GM23248 (cell line): ENCODE results near the gene VPS8. TPM values are rescaled to one million over a fixed set of nuclear protein-coding genes. Genes with fewer than 3 reads are reported as not detected.

ENCODE experiments used
- DNase-seq: peaks from one replicate; pipeline ENCODE4 v3.0.0-alpha.2; 2015
- H2AFZ ChIP-seq: fragments of 200-600 bp; sonication (generic); 2 replicates; pipeline ENCODE4 v1.6.1; 2016; ENCODE audit warnings: antibody characterized with exemption
- H3F3A ChIP-seq: fragments of 200-600 bp; sonication (generic); 2 replicates; pipeline ENCODE4 v1.6.1; 2016; ENCODE audit warnings: mild to moderate bottlenecking, antibody characterized with exemption, mixed run types; ENCODE audit not compliant: insufficient read depth
- H3K27ac ChIP-seq: fragments of 200-600 bp; sonication (generic); 2 replicates; pipeline ENCODE4 v1.5.1; 2016; ENCODE audit warnings: mild to moderate bottlenecking
- H3K27me3 ChIP-seq: fragments of 200-600 bp; sonication (generic); replicated peaks from 2 replicates; pipeline ENCODE4 v1.6.1; 2016; ENCODE audit warnings: mild to moderate bottlenecking; ENCODE audit not compliant: insufficient read depth
- H3K36me3 ChIP-seq: fragments of 200-600 bp; sonication (generic); 2 replicates; pipeline ENCODE4 v1.6.1; 2016; ENCODE audit warnings: low read depth, mild to moderate bottlenecking
- H3K4me1 ChIP-seq: fragments of 200-600 bp; sonication (generic); 2 replicates; pipeline ENCODE4 v1.6.1; 2016; ENCODE audit warnings: mild to moderate bottlenecking; ENCODE audit not compliant: insufficient read depth
- H3K4me2 ChIP-seq: fragments of 200-600 bp; sonication (generic); one replicate; pipeline ENCODE4 v1.6.1; 2016; ENCODE audit warnings: mild to moderate bottlenecking; ENCODE audit not compliant: unreplicated experiment
- H3K4me3 ChIP-seq: fragments of 200-600 bp; sonication (generic); 2 replicates; pipeline ENCODE4 v1.5.1; 2016; ENCODE audit warnings: mild to moderate bottlenecking
- H3K79me2 ChIP-seq: fragments of 200-600 bp; sonication (generic); 2 replicates; pipeline ENCODE4 v1.6.1; 2016; ENCODE audit warnings: mild to moderate bottlenecking; ENCODE audit not compliant: insufficient read depth
- H3K9ac ChIP-seq: fragments of 200-600 bp; sonication (generic); 2 replicates; pipeline ENCODE4 v1.6.1; 2016; ENCODE audit warnings: mild to moderate bottlenecking
- H3K9me2 ChIP-seq: fragments of 200-600 bp; sonication (generic); 2 replicates; pipeline ENCODE4 v1.6.1; 2016; ENCODE audit warnings: mixed run types, mild to moderate bottlenecking, moderate library complexity; ENCODE audit not compliant: insufficient read depth
- H3K9me3 ChIP-seq: fragments of 200-600 bp; sonication (generic); one replicate; pipeline ENCODE4 v1.6.1; 2017; ENCODE audit warnings: low read depth
- H4K20me1 ChIP-seq: fragments of 200-600 bp; sonication (generic); 2 replicates; pipeline ENCODE4 v1.6.0; 2016; ENCODE audit not compliant: insufficient read depth
- EZH2 ChIP-seq: fragments of 200-600 bp; sonication (generic); IDR thresholded peaks from 2 replicates; pipeline ENCODE4 v1.6.1; 2018; ENCODE audit warnings: antibody characterized with exemption, mild to moderate bottlenecking; ENCODE audit not compliant: insufficient read depth, poor library complexity, severe bottlenecking
- EZH2phosphoT487 ChIP-seq: fragments of 200-600 bp; sonication (generic); IDR thresholded peaks from 2 replicates; pipeline ENCODE4 v1.6.1; 2018; ENCODE audit warnings: antibody characterized with exemption, moderate library complexity, mild to moderate bottlenecking, low read depth; ENCODE audit not compliant: insufficient read depth
- WGBS, 2 experiments: methylation state at CpG; one replicate each; pipeline ENCODE4 v1.1.6; 2015 to 2017; ENCODE audit warnings: low lambda C conversion rate in 2 of 2, low coverage in 1 of 2; ENCODE audit errors: missing lambda C conversion rate in 2 of 2; 5-methylcytosine and 5-hydroxymethylcytosine counted together
- in situ Hi-C: fragments of 300-500 bp; cut with MboI; formaldehyde crosslinking; loops from 2 replicates; pipeline ENCODE4 v1.15.0; 2020
- polyA plus RNA-seq: library from polyadenylated mRNA; unstranded; fragments of >200 nt; fragmentation: Nextera tagmentation; extraction: Ambion mirVana; gene quantifications from 2 replicates; pipeline ENCODE4 v1.2.1, GENCODE V29; 2016
- total RNA-seq: library from RNA; depleted of rRNA; stranded (reverse); fragments of >200 nt; shearing (Covaris generic); gene quantifications from 2 replicates; pipeline ENCODE4 v1.2.3, GENCODE V29; 2014

VPS8 gene
- total and polyA plus RNA-seq, 2 experiments from 2014 or later, result 17.8 to 45.5 TPM

DNA sequence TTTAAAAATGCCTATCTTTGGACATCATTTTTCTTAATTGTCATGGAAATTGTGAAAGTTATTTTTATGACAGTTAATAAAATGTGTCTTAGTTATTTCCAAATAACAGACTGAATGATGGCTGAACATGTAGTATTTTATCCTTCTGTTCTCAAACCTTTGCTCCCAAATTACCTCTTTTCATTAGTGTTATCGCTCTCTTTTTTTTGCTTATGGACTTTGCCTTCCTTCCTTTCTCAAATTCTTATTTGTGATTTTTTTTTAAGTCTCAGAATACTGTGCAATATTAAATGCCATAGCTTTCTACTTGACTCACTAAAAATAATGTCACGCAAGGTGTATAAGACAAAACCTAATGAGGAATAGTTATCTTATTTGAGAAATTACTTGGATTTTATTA is 107.7 kb downstream of the VPS8 start:
- Histone ChIP-seq H3K4me1 (no peaks in the 10 kb centered on the region), H3K79me2 (no peaks in the 10 kb centered on the region), H3K9me2 (no peaks in the 10 kb centered on the region), H3K9ac (no peak overlapping the region), H3K9me3 (no peaks in the 10 kb centered on the region), H3K4me2 (no peak overlapping the region), H3F3A (no peaks in the 10 kb centered on the region), H3K4me3 (no peak overlapping the region), H2AFZ (no peak overlapping the region), H4K20me1 (no peaks in the 10 kb centered on the region), H3K27ac (no peak overlapping the region), H3K27me3 (no peaks in the 10 kb centered on the region), H3K36me3 (no peaks in the 10 kb centered on the region; the same call in none of the 2 replicates)
- in situ Hi-C loops, result no loop called here
- 99 to 100% methylated on average over 2 of the region's 2 CpGs for WGBS, 2 experiments
- no peak for DNase-seq
- TF ChIP-seq EZH2phosphoT487 (no peak), EZH2 (no peak)

DNA sequence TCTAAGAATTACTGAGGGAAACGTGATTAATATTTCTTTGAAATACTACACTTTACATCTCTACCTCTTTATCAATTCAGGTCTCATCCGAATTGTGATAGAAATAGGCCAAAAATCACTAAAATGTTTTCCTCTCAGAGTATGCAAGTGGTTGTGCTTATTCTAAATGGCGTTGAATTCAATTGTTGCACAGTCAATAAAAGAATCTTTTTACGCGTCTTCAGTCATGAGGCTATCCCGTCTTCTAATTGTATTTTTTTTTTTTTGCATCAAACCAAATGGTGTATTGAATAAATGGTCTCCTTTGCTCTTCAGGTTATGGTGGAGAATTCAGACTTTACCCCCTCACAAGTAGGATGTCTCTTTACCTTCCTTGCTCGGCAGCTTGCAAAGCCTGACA is 112.6 kb downstream of the VPS8 start:
- no peak for DNase-seq

DNA sequence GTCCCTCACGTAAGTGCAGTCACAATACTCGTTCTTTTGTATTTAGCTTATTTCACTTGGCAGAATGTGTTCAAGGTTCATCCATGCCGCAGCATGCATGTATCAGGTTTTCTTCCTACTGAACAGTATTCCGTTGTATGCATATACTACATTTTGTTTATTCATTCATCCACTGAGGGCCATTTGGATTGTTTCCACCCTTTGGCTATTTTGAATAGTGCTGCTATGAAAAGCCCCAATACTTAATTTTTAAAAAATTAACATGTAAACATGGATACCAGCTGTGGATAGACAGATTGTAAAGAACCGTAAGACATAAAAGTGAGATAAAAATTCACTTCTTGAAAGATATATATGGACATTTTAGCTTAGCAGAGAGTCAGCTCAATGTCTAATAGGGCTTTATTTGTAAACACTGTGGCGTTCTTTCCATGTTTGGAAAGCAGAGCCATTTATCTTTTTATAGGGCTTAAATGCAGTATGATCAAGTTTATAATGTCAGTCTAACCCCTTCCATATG is 115.9 kb downstream of the VPS8 start:
- DNase-seq, result no peak
- no peaks in the 10 kb centered on the region for H4K20me1 ChIP-seq
- in situ Hi-C loops, result no loop called here
- no peaks in the 10 kb centered on the region for H3K9me2 ChIP-seq
- TF ChIP-seq EZH2 (no peak), EZH2phosphoT487 (no peak)
- no peaks in the 10 kb centered on the region for H3F3A ChIP-seq
- peaks cover 21% of the 10 kb centered on the region for H3K36me3 ChIP-seq
- no peaks in the 10 kb centered on the region for H3K4me1 ChIP-seq
- H3K27me3 ChIP-seq, result no peaks in the 10 kb centered on the region
- H3K9ac ChIP-seq, result no peak overlapping the region
- no peak overlapping the region for H3K4me2 ChIP-seq
- no peak overlapping the region for H3K4me3 ChIP-seq
- no peaks in the 10 kb centered on the region for H3K79me2 ChIP-seq
- H3K9me3 ChIP-seq, result no peaks in the 10 kb centered on the region
- no peak overlapping the region for H3K27ac ChIP-seq
- no peak overlapping the region for H2AFZ ChIP-seq
- 89% methylated on average over 6 of the region's 6 CpGs for WGBS, 2 experiments

More for the DNA sequence above, 112.6 kb downstream of the VPS8 start:
- no peaks in the 10 kb centered on the region for H4K20me1 ChIP-seq
- H3K79me2 ChIP-seq, result no peaks in the 10 kb centered on the region
- TF ChIP-seq EZH2, result no peak
- no peak for TF ChIP-seq EZH2phosphoT487
- H3K4me3 ChIP-seq, result no peak overlapping the region
- no peak overlapping the region for H2AFZ ChIP-seq
- peaks cover 6% of the 10 kb centered on the region for H3K36me3 ChIP-seq
- H3K4me2 ChIP-seq, result no peak overlapping the region
- WGBS, 2 experiments, result 96 to 99% methylated on average over 7 of the region's 7 CpGs
- no peaks in the 10 kb centered on the region for H3K27me3 ChIP-seq
- no peaks in the 10 kb centered on the region for H3K4me1 ChIP-seq
- in situ Hi-C loops, result no loop called here
- H3K9ac ChIP-seq, result no peak overlapping the region
- H3K9me2 ChIP-seq, result no peaks in the 10 kb centered on the region
- H3F3A ChIP-seq, result no peaks in the 10 kb centered on the region
- H3K9me3 ChIP-seq, result no peaks in the 10 kb centered on the region
- no peak overlapping the region for H3K27ac ChIP-seq

DNA sequence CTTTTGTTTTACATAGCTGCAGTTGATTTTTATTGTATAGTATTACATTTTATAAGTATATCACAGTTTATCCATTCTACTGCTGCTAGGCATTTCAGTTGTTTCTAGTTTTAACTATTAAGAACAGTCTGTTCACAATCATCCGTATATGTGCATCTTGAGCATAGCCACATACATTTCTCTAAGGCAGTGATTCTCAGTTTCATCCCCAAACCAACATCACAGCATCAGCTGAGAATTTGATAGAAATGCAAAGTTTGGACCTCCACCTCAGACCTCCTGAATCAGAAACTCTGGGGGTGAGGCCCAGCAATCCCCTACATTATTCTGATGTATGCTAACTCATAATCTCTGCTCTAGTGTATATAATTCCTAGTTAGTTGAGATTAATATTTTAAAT is 120.8 kb downstream of the VPS8 start:
- H3K9ac ChIP-seq, result no peak overlapping the region
- 98 to 100% methylated on average over 1 of the region's 1 CpG for WGBS, 2 experiments

DNA sequence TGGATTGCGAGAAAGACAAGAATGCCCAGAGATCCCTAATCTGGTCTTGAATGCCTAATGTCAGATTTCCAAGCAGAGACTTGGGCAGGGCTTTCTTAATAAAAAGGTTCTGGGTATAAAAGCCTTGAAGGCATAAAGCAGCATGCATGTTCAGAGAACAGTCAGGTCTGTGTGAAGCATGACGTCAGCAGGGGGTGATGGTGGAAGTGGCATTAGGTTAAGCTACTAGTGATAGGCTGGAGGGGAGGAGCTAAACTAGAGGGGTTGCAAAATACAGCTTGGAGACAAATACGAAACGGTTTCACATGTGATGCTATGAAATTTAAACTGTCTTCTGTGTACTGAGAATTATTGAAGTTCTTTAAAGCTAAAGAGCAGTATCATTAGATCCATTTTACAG is 125.6 kb downstream of the VPS8 start:
- 78 to 92% methylated on average over 4 of the region's 4 CpGs for WGBS, 2 experiments
- no peak for TF ChIP-seq EZH2phosphoT487
- TF ChIP-seq EZH2, result no peak
- Histone ChIP-seq H2AFZ (no peak overlapping the region), H3K27ac (no peak overlapping the region), H3K4me2 (no peak overlapping the region), H3K9ac (no peak overlapping the region), H3K9me2 (no peaks in the 10 kb centered on the region), H3K4me3 (no peak overlapping the region), H3K9me3 (no peaks in the 10 kb centered on the region), H4K20me1 (no peaks in the 10 kb centered on the region), H3K36me3 (no peaks in the 10 kb centered on the region), H3K27me3 (no peaks in the 10 kb centered on the region), H3K4me1 (no peaks in the 10 kb centered on the region), H3K79me2 (no peaks in the 10 kb centered on the region), H3F3A (no peaks in the 10 kb centered on the region)
- no peak for DNase-seq
- in situ Hi-C loops, result no loop called here

More for the DNA sequence above, 120.8 kb downstream of the VPS8 start:
- H3K9me3 ChIP-seq, result no peaks in the 10 kb centered on the region
- H3K4me2 ChIP-seq, result no peak overlapping the region
- H3F3A ChIP-seq, result no peaks in the 10 kb centered on the region
- no peak overlapping the region for H2AFZ ChIP-seq
- no peak for DNase-seq
- no peaks in the 10 kb centered on the region for H4K20me1 ChIP-seq
- peaks cover 20% of the 10 kb centered on the region for H3K36me3 ChIP-seq
- no peak overlapping the region for H3K4me3 ChIP-seq
- TF ChIP-seq EZH2phosphoT487 (no peak), EZH2 (no peak)
- H3K79me2 ChIP-seq, result no peaks in the 10 kb centered on the region
- no peak overlapping the region for H3K27ac ChIP-seq
- in situ Hi-C loops, result no loop called here
- no peaks in the 10 kb centered on the region for H3K9me2 ChIP-seq
- no peaks in the 10 kb centered on the region for H3K4me1 ChIP-seq
- no peaks in the 10 kb centered on the region for H3K27me3 ChIP-seq
